ENCODE results near the gene GDAP2.

The GDAP2 gene

GRCh38 chr1:117821382-117821755, 108.1 kb downstream of the GDAP2 start:
- Histone ChIP-seq H3K27me3 (ENCODE audit: insufficient read depth, low read depth) (no peaks in the 10 kb centered on the region), H3K27ac (no peak overlapping the region), H3K9ac (no peak overlapping the region), H3K4me3 (IDR thresholded peaks at IDR 0.05; ENCODE audit: insufficient read depth, low read depth, low read length) (no peak overlapping the region), H3K4me2 (no peak overlapping the region), H4K20me1 (ENCODE audit: insufficient read depth) (no peaks in the 10 kb centered on the region), H3K36me3 (ENCODE audit: insufficient read depth) (no peaks in the 10 kb centered on the region), H2AFZ (ENCODE audit: low read depth) (no peak overlapping the region), H3K4me1 (ENCODE audit: low read depth, poor library complexity, severe bottlenecking) (no peaks in the 10 kb centered on the region), H3K79me2 (ENCODE audit: insufficient read depth, low read depth) (no peaks in the 10 kb centered on the region)
- TF ChIP-seq CTCF (conservative IDR thresholded peaks at IDR 0.05; ENCODE audit: low read depth, low read length) = no peak

DNA sequence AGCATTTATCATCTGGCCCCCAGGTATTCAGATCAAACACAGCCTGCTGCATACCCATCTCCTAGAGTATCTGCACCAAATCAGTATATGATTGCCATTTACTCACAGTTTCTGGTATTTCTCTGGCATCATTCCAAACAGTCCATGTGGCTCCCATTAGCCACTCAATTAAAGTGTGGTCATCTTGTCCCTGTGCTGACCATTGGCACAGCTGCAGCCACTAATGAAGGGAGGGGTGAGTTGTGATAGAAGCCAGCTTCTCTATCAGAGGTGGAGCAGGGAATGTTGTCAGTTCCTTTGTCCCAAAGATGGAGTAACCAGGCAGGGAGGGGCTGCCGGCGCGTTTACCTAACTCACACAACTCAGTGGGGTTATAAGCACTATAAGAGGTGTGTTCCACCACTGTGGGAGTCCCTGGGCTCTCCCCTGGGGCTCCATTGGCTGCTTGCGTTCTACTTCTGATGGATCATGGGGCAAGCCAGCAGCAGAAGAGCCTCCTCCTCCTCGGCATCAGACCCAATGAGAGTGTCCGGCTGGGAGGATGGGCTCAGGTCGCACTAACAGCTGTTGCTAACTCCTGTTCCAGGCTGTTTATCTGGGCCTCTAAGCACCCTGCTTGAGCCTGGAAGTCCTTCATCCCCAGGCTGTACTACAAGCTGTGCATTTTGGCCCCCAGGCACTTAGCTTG, 108.6 kb downstream of the GDAP2 start:
- Histone ChIP-seq H4K20me1 (ENCODE audit: insufficient read depth) (no peaks in the 10 kb centered on the region), H3K4me1 (ENCODE audit: low read depth, poor library complexity, severe bottlenecking) (no peaks in the 10 kb centered on the region), H3K4me3 (IDR thresholded peaks at IDR 0.05; ENCODE audit: insufficient read depth, low read depth, low read length) (no peak overlapping the region), H3K27me3 (ENCODE audit: insufficient read depth, low read depth) (no peaks in the 10 kb centered on the region), H3K4me2 (no peak overlapping the region), H3K36me3 (ENCODE audit: insufficient read depth) (no peaks in the 10 kb centered on the region), H3K9ac (no peak overlapping the region), H3K27ac (no peak overlapping the region), H2AFZ (ENCODE audit: low read depth) (no peak overlapping the region), H3K79me2 (ENCODE audit: insufficient read depth, low read depth) (no peaks in the 10 kb centered on the region)
- TF ChIP-seq CTCF (conservative IDR thresholded peaks at IDR 0.05; ENCODE audit: low read depth, low read length) = no peak

DNA sequence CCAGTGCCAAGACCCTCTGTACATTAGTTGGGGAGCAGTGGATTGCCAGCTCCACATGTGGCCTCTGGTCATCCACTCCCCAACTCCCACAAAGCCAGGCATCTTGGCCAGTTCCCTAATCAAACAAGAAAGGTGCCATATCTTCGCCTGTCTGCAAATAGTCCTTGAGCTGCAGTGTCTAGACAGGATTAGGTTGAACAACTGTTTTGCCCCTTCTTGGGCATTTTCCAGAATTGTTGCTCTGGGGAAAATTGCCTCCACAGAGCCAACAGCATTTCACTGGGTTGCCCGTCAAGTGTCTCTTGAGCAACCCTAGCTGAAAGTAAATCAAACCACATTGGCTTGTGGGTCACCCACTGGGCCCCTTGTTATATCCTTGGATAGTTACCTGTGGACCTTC, 109.3 kb downstream of the GDAP2 start:
- Histone ChIP-seq H2AFZ (ENCODE audit: low read depth) (no peak overlapping the region), H3K4me3 (IDR thresholded peaks at IDR 0.05; ENCODE audit: insufficient read depth, low read depth, low read length) (no peak overlapping the region)
- no peak for TF ChIP-seq CTCF (conservative IDR thresholded peaks at IDR 0.05; ENCODE audit: low read depth, low read length)

DNA sequence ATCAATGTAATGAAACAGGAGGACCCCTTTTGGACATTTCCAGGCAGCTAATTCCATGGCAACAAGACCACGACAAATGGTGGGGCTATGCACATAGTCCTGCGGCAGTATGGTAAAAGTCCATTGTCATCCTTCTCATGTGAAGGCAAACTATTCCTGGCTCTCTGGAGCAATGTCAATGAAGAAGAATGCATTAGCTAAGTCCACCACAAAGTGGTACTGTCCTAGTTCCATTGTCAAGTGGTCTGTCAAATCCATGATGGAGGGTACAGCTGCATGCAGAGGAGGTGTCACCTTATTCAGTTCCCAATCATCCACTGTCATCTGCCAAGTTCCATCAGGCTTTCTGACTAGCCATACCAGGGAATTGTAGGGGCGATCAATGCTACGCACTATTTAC, 110.1 kb downstream of the GDAP2 start:
- H3K27ac ChIP-seq = no peak overlapping the region
- H3K27me3 ChIP-seq (ENCODE audit: insufficient read depth, low read depth) = no peaks in the 10 kb centered on the region
- H3K4me1 ChIP-seq (ENCODE audit: low read depth, poor library complexity, severe bottlenecking) = no peaks in the 10 kb centered on the region
- no peak overlapping the region for H3K4me3 ChIP-seq (IDR thresholded peaks at IDR 0.05; ENCODE audit: insufficient read depth, low read depth, low read length)
- H3K4me2 ChIP-seq = no peak overlapping the region
- no peaks in the 10 kb centered on the region for H3K36me3 ChIP-seq (ENCODE audit: insufficient read depth)
- H3K9ac ChIP-seq = no peak overlapping the region
- H3K79me2 ChIP-seq (ENCODE audit: insufficient read depth, low read depth) = no peaks in the 10 kb centered on the region
- TF ChIP-seq CTCF (conservative IDR thresholded peaks at IDR 0.05; ENCODE audit: low read depth, low read length) = no peak
- H2AFZ ChIP-seq (ENCODE audit: low read depth) = no peak overlapping the region
- H4K20me1 ChIP-seq (ENCODE audit: insufficient read depth) = no peaks in the 10 kb centered on the region

More for the DNA sequence above, 109.3 kb downstream of the GDAP2 start:
- Histone ChIP-seq H3K79me2 (ENCODE audit: insufficient read depth, low read depth) (no peaks in the 10 kb centered on the region), H3K4me2 (no peak overlapping the region), H3K27ac (no peak overlapping the region), H3K4me1 (ENCODE audit: low read depth, poor library complexity, severe bottlenecking) (no peaks in the 10 kb centered on the region), H3K9ac (no peak overlapping the region), H3K36me3 (ENCODE audit: insufficient read depth) (no peaks in the 10 kb centered on the region), H4K20me1 (ENCODE audit: insufficient read depth) (no peaks in the 10 kb centered on the region), H3K27me3 (ENCODE audit: insufficient read depth, low read depth) (no peaks in the 10 kb centered on the region)
